GM18517 (cell line): ENCODE results near the gene GNPTG.

Experiments used
- ATAC-seq: cut with Tn5 transposase; IDR thresholded peaks from one replicate; pipeline ENCODE4 v1.9.1; 2021; ENCODE audit warnings: mild to moderate bottlenecking, moderate library complexity; ENCODE audit not compliant: unreplicated experiment

Gene GNPTG

DNA sequence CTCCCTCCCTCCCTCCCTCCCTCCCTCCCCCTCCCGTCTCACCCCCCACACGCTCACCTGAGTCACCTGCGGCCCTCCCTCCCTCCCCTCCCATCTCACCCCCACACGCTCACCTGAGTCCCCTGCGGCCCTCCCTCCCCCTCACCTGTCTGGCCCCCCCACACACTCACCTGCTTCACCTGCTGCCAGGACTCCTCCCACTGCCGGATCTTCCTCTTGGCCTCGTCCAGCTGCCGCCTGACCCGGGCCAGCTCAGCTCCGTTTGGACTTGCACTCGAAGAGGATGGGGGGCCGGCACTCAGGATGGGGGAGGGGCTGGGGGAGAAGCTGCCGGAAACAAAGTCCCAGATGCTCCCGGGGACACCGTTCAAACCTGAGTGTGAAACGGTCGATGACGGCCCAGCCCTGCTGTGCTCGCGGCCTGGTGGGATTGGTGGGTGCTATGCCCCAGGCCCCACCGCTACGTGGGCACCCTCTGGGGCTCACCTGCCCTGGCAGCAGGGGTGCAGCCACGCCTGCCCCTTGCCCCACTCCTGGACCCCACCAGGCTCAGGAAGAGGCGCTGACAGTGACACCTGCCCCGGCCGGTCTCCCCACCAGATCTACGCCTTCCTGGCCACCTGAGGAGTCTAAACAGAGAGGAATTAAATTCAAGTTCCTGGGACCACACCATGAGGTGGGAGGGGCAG lies 15.9 kb downstream of the GNPTG start:
- ATAC-seq: no peak

DNA sequence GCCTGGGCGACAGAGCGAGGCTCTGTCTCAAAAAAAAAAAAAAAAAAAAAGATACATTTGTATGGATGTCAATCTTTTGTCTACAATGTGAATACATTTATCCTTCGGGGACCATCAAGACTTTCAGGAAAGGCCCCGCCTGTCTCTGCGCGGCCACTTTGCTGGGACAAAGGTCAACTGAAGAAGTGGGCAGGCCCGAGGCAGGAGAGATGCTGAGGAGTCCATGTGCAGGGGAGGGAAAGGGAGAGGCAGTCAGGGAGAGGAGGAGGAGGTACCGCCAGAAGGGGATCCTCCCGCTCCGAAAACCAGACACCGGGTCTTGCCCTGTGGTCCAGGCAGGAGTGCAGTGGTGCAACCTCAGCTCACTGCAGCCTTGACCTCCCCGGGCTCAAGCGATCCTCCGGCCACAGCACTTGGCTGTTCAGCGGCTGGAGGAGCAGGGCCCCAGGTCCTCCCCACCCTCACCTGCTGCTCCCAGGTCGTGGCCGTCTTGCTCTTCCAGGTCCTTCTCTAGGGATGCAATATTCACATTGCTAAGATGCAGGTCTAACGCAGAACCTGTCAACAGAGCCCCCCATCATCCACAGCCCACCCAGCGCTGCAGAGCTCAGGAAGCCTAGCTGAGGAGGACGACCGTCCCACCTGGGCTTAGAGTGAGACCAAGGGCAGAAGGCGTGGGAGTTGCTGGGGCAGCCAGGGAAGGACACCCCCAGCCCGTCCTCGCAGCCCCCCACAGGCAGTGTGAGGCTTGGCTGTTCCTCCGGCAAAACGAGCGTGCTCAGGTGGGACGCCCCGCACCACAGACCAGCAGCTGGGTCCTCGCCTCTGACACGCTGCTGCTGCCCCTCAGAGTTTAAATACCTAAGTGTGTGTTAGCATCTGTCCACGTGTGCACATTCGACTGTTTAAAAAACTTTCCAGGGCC lies 19.6 kb downstream of the GNPTG start:
- ATAC-seq: no peak

DNA sequence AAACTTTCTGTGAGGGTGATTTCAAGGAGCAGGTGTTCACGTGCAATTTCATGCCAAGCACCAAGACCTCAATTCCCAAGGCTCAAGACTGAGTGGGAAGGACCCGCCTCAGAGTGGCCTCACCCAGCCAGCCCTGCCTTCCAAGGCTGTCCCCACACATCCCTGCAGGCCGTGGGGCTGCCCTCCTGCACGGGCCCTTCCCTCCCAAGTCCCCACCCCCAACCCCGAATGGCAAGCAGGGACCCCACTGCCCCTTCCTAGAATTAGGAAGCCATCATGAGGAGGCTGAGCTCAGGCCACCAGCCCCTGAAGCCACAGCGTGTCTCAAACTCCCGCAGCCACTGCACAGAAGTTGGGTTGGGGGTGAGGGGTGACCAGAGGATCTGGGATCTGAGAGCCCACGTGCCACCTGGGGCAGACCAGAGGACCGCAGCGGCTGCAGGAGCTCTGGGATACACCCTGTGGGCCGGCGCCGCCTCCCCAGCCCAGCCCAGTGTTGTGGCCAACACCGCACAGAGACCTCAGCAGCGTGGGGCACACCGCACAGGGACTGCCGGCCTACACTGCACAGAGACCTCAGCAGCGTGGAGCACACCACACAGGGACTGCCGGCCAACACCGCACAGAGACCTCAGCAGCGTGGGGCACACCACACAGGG lies 20.7 kb downstream of the GNPTG start:
- ATAC-seq: no peak

DNA sequence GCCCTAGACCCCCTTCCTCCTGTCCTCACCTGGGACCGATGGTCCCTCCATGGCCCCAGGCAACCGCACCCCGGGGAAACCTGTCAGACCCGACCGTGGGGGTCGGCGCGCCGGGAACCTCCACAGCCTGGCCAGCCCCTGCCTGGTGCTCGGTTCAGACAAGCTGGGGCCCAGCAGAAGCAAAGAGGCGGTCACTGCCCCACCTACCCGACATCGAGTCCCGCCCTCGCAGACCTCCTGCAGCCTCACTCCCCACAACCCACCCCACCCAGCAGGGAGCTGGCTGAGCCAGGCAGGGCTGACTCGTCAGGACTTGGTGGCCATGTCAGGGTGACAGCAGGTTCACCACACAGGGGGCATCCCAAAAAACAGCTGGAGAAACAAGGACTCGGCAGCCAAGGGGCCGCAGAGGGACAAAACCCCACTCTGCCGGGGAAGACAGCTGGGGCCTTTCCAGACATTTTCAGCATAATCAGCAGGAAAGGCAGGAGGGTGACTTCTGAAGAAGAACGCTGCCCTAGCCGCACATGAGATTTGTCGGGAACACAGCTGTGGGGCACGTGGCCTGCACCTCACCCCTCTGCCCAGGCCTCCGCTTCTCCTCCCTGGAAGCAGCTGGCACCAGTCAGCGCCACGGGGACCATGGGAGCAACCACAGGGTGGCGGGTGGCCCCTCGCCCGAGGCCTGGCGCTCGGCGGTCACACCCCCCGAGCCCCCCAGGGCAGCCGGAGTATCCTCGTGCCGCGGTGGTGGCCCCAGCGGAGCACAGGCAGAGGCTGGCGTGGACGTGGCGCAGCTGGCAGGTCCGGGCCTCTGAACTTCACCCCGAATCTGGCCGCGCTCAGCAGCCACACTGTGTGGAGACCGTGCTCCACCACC lies 22.9 kb downstream of the GNPTG start:
- ATAC-seq: no peak

DNA sequence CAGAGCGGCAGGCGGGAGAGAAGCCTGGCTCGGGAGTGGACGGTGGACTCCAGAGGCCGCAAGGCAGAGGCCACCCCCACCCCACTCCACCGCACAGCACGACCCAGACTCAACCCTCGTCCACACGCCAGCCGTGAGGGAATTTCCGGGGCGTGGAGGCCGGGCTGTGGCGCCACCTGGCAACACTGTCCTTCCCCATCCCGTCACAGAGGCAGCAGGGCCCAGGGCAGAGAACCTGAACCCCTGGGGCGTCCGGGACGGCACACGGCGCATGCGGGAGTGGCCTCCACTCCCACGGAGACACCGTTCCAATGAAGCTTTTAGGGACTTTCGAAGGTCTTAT lies 23.5 kb downstream of the GNPTG start:
- ATAC-seq: no peak

DNA sequence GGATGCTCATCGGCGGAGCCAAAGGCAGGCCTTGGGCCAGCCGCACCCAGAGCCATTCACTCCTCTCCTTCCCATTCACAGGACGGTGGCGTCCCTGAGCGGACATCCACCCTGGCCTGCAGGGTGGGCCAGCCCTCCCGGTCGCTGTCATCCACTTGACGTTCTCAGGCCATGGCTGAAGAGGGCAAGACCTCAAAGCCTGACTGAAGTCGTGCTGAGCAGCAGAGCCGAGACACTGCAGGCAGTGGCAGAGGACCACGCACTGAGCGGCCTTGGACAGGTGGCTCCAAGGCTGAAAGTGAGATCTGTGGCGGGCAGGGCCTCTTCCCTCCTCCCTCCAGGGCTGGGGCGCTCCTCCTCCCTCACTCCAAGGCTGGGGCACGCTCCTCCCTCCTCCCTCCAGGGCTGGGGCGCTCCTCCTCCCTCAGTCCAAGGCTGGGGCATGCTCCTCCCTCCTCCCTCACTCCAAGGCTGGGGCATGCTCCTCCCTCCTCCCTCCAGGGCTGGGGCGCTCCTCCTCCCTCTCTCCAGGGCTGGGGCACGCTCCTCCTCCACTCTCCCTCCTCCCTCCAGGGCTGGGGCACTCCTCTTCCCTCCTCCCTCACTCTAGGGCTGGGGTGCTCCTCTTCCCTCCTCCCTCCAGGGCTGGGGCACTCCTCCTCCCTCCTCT lies 24.1 kb downstream of the GNPTG start:
- no peak for ATAC-seq

DNA sequence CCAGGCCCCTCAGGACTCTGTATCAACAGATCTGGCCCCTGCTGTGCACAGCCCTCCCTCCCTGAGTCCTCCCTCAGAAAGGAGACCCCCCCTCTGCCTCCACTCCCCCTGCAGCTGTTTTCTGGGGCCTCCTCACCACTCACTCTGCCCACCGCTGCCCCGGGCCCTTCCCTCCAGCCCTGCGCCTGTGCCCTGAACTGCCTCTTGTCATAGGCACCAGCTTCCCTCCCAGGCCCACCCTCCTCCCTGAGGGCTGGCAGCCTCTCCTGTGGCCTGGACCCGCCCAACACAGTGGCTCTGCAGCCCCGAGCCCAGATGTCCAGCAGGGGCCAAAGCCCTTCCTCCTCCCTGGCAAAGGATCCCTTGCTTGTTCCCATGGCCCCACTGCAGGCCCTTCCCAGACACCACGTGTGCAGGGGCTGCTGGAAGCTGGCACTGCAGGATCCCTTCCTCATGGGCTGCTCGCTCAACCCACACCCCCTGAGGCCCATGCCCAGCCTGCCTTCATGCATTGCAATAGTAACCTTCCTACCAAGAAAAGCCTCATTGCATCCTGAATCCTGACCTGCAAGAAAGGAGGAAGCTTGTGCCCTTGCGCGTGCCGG lies 25.8 kb downstream of the GNPTG start:
- ATAC-seq: no peak

DNA sequence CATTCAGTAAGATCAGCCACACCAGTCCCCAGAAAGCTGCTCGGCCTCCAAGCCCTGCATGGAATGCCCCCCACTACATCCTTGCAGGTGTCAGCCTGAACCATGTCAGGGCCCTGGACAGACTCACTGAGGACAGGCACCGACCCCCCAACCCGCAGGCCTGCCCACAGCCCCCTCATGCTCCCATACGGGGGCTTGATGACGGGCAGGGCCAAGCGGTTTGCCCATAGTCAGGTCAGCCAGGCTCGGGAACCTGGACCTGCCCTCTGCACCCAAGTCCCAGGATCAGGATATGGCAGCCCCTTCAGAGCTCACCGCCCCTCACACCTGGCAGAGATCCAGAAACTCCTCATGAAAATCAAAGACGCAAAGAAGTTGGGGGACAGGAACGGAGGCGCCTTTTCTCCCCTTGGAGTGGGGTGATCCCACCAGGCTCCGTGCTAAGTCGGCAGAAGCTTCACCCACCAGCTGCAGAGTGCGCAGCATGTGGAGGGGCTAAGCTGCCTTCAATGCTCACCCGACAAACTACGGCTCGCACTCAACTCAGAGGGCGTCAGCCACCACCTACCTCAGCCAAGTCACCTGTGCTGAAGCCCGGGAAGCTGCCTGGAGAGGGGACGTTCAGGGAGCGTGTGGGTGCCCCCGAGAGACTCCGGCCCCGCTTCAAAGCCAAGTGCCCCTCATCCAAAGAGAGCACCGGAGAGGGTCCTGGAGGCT lies 26.5 kb downstream of the GNPTG start:
- no peak for ATAC-seq

DNA sequence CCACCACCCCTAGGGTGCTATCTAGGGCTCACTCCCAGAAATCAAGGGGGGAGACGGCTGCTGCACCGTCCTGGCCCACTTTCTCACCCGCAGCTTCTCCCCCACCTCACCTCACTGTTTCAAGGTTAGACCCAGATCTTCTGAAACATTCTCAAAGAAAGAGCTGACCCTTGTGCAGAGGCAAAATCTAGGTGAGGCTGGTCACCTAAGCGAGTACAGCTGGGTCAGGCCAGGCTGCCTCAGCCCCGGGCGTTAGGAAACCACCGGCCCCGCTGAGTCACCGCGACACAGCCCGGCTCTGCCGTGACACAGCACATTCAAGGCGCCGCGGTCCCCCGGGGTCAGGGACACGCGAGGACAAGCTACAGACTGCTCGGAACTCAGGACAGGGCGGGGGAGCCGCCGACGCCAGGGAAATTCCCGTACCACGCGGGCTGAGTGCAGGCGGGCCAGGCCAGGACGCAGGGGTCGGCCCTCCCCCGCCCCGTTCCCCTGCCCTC lies 27.1 kb downstream of the GNPTG start:
- no peak for ATAC-seq

DNA sequence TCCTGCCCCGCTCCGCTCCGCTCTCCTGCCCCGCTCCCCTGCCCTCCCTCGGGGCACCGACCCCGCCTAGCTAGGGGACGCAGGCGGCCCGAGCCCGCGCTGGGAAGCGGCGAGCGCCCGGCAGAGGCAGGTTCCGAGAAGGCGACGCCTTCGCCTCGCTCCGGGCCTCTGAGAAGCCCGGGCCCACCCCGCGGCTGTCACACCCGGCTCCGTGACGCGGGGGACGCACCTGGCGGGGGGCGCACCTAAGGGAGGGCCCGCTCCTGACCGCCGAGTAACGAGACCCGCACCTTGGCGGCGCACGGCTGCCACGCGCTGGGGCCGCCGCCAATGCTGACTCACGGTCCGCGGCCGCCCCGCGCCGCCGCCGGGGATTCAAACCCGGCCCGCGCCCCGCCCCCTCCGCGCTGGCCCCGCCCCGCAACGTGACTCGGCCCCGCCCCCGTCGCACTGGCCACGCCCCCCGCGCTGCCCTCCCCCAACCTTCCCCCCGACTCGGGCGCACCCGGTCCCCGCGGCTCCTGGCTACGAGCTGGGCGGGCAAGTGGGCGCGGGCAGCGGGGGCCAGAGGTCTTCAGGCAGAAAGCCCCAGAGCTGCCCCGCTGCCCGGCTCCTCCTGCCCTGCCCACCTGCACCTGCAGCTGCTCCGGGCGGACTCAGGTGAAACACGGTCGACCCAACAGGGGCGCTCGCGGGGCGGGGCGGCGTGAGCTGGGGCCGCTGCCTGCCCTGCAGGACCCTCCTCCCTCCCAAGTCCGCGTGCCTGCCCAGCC lies 27.8 kb downstream of the GNPTG start:
- ATAC-seq: no peak

DNA sequence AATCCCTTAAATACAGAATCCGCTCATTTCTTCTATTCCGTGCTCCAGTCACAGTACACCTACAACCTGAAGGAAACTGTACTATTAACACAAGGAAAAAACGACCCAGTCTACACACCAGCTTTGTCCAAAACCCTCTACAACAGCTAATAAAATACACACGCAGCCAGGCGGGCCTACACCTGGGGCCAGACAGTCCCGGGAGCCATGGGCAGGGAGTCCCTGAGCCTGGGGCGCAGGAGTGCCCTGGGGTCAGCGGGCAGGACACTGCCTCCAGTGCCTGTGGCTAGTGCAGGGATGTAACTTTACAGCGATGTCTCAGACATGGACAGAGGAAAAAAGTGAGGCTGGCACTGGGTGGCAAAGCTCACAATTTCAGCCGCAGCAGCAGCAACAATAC lies 28.5 kb downstream of the GNPTG start:
- ATAC-seq: no peak

DNA sequence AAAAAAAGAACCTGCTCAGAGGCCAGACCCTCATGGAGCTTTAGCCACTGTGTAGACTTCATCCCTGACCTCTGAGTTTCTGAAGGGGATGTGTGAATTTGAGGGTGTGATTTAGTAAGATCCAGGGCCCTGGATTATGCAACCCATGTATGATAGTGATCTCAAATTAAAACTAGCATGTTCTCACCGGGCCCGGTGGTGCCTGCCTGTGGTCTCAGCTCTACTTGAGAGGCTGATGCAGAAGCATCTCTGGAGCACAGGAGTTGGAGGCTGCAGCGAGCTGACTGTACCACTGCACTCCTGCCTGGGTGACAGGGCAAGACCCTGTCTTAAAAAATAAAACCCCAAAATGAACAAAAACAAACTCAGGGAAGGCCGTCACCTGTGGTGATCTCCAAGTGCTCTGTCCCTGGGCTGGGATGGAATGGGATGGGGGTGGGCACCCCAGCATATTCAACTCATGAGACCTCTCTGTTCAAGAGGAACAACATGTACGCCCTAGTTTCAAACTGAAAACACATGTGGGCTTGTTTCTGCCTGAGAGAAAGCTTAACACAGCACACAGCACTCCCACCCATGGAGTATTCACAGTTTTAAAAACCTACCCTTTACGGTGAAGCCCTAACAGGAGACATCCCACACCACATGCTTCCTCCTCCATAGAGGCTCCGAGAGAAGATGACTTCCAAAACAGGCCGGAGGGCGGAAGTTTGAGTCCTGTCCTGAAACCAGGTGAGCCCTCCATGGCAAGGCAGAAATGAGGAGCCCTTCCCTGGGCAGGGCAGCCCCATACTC lies 30.1 kb downstream of the GNPTG start:
- ATAC-seq: no peak

DNA sequence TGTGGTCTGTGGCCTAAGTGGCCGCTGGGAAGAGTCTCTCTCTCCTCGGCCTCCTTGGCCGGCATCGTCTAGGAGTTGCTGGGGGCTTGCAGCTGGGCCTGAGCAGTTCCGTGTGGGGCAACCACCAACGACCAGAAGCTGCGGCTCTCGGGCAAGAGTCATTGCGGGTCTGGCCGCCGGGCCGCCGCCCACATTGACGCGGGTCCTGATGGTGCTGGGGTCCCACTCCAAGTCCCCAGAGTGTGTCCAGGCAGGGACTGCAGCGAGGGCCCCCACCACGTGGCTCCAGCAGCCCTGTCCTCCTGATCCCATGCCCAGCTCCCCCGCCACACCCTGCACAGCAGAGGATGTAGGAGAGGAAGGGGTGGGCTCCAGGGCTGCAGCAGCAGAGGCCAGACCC lies 31.8 kb downstream of the GNPTG start:
- ATAC-seq: no peak

DNA sequence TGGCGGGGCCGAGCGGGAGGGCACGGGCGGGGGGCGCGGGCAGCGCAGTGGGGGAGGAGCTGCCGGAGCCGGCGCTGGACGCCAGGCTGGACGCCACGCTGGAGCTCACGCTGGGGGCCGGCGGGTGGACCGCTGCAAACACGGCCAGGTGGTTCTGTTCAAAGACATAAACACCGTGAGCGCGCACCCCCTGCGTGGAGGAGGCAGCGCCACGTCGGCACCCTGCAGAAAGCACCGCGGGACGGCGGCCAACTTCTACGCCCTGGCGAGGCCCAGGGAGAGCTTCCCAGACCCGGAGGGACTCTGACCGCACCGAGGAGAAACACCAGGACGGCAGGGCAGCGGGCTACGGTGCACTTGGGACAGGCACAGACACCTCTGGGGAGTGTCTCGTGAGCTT lies 33.5 kb downstream of the GNPTG start:
- ATAC-seq: no peak

DNA sequence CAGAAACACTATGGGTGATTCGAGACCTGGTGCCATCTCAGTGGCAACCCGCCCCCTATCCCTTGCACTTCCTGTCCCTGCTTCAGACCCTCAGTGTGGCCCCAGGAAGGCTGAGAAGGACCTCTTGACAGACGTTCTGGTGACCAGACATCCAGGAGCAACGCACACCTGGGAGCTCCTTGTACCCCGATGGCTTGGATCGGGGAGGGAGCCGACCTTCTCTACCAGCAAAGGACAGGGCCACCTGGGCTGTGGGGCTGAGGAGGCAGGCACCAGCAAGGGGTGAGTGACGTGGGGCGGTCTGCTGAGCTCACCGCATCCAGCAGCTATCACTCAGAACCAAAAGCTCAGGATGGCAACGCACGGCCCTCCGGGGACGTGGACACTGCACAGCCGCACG lies 35.6 kb downstream of the GNPTG start:
- no peak for ATAC-seq

DNA sequence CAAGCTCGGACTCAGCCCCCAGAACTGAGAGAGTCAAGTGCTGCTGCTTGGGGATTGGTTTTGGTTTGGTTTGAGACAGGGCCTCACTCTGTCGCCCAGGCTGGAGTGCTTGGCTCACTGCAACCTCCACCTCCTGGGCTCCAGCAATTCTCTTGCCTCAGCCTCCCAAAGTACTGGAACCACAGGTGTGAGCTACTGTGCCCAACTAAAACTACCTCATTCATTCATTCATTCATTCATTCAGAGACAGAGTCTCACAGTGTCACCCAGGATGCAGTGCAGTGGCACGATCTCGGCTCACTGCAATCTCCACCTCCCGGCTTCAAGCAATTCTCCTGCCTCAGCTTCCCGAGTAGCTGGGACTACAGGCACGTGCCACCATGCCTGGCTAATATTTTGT lies 38.0 kb downstream of the GNPTG start:
- no peak for ATAC-seq

DNA sequence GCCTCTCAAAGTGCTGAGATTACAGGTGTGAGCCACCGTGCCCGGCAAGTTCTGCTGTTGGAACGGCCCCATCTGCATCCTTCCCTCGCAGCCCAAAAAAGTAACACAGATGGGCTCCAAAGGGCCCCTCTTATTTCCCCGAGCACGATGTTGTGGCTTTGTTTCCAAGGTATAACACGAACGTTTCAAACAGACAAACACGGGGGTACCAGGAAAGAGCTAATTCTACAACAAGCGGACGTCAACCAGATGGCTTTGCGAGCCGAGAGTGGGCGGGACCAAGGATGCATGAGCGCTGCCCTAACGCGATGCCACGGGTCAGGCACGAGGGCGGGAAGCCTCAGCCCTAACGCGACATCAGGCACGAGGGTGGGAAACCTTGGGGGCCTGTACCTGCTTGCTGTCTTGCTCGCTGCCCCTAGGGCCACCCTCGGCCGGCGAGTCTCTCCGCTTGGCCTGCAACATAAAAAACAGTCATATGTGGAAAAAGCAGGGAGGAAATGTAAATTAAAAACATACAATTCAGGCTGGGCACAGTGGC lies 38.6 kb downstream of the GNPTG start:
- ATAC-seq: no peak
